Mucosa of rectum (tissue), 2 donors: ENCODE data around the gene HAT1.

Experiments
- H3K27ac ChIP-seq, 2 donors: one replicate each; pipeline ENCODE4 v1.7.0; 2013; ENCODE audit warnings: inconsistent platforms in 2 of 2, low read depth in 2 of 2, low read length in 2 of 2
- H3K27me3 ChIP-seq, 2 donors: one replicate each; pipeline ENCODE4 v1.7.0; 2013; ENCODE audit warnings: low read length in 2 of 2; ENCODE audit not compliant: control insufficient read depth in 2 of 2, insufficient read depth in 2 of 2
- H3K36me3 ChIP-seq, 2 donors: one replicate each; pipeline ENCODE4 v1.7.0; 2013; ENCODE audit warnings: low read length in 2 of 2; ENCODE audit not compliant: control insufficient read depth in 2 of 2, insufficient read depth in 2 of 2
- H3K4me1 ChIP-seq, 2 donors: one replicate each; pipeline ENCODE4 v1.7.0; 2013; ENCODE audit warnings: low read length in 2 of 2, mild to moderate bottlenecking in 1 of 2; ENCODE audit not compliant: control insufficient read depth in 2 of 2, insufficient read depth in 2 of 2
- H3K4me3 ChIP-seq, 2 donors: one replicate each; pipeline ENCODE4 v1.7.0; 2013; ENCODE audit warnings: low read length in 2 of 2
- H3K9ac ChIP-seq, 2 donors: one replicate each; pipeline ENCODE4 v1.7.0; 2013; ENCODE audit warnings: low read length in 2 of 2, low read depth in 1 of 2, mild to moderate bottlenecking in 1 of 2
- H3K9me3 ChIP-seq, 2 donors: one replicate each; pipeline ENCODE4 v1.7.0; 2013; ENCODE audit warnings: low read length in 2 of 2; ENCODE audit not compliant: control insufficient read depth in 2 of 2
- donor health status: healthy.
- donor health status: Normal muscosa, but diverticular disease.

Gene HAT1, protein sequence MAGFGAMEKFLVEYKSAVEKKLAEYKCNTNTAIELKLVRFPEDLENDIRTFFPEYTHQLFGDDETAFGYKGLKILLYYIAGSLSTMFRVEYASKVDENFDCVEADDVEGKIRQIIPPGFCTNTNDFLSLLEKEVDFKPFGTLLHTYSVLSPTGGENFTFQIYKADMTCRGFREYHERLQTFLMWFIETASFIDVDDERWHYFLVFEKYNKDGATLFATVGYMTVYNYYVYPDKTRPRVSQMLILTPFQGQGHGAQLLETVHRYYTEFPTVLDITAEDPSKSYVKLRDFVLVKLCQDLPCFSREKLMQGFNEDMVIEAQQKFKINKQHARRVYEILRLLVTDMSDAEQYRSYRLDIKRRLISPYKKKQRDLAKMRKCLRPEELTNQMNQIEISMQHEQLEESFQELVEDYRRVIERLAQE

DNA sequence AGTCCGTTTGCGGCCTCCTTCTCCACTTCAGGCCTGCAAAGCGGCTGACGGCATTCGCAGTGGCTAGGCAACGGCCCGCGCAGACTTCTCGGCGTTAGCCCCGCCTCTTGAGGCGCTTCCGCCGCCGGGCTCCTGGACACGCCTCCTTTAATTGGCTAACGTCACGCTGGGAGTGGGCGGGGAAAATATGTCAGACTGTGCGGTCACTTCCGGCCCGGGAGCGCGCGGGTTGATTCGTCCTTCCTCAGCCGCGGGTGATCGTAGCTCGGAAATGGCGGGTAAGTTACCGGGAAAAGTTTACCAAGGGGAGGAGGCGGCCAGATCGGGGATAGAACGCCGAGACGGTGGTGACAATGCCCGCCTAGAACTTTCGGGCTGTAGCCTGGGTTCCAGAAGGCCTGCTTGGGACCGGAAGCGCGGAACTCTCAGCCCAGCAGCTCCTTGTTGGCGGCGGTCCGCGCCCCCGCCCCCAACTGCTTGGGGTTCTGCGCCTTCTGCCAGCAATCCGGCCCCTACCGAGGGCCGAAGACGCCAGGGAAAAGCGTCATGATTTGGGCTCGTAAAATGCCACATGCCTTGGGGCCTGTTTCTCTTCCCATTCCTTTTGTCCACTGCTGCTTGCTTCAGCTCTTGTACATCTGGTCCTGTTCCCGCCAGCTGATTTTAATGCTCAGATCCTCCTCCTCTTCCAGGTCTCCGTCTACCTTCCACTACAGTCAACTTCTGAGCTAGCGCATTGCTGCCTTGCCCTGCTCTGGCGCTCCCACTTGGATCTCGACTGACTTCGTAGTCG is at the start of gene HAT1:
HAT1 (plus strand) TSS at position 232 of the 793 bp plus-strand sequence; CDS start at position 272, 40 bp downstream.
- Histone ChIP-seq H3K9me3 (no peaks in the 10 kb centered on the region), H3K27me3 (no peaks in the 10 kb centered on the region), H3K9ac (peak within 1 kb of the TSS; percentile 90 to 98), H3K36me3 (no peaks in the 10 kb centered on the region), H3K4me3 (peak within 1 kb of the TSS; percentile 88 to 100), H3K27ac (peak within 1 kb of the TSS; percentile 92 to 93), H3K4me1 (peaks cover 15 to 17% of the 10 kb centered on the region in 2 donors)

DNA sequence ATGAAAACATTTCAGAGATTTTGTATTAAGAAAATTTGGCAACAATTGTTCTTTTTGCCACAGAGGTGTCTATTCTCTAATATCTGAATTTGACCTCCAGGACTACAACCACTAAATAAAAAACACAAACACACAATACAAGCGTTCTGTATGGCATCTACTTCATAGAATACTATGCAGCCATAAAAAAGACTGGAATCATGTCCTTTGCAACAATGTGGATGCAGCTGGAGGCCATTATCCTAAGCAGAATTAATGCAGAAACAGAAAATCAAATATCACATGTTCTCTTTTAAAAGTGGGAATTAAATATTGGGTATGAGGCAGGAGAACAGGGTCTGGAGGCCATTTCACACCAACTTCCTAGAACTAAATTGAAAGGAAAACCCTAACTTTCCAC is 47.7 kb upstream of the HAT1 start:
- H3K27ac ChIP-seq: no peak overlapping the region
- H3K9ac ChIP-seq: no peak overlapping the region
- no peaks in the 10 kb centered on the region for H3K9me3 ChIP-seq
- peaks cover 4% of the 10 kb centered on the region in 2 donors for H3K36me3 ChIP-seq
- no peaks in the 10 kb centered on the region for H3K4me1 ChIP-seq
- H3K27me3 ChIP-seq: no peaks in the 10 kb centered on the region
- no peak overlapping the region for H3K4me3 ChIP-seq

DNA sequence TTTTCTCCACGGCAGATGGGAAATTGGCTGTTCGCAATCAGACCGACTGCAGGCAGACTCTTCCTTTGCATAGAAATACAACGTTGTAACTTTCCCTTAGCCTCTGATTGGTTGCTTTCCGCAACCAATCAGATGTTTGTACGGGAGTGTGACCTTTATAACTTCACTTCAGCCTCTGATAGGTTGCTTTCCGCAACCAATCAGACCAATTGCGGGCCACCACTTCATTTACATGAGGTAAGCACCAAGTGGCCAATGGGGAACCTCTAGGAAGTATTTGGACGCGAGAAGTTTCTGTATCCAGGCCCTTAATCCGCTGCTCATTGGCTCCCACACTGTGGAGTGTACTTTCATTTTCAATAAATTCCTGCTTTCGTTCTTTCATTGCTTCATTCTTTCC is 47.3 kb upstream of the HAT1 start:
- Histone ChIP-seq H3K36me3 (peaks cover 4% of the 10 kb centered on the region in 2 donors), H3K4me1 (no peaks in the 10 kb centered on the region), H3K27ac (no peak overlapping the region), H3K4me3 (no peak overlapping the region), H3K27me3 (no peaks in the 10 kb centered on the region), H3K9ac (no peak overlapping the region), H3K9me3 (no peaks in the 10 kb centered on the region)

DNA sequence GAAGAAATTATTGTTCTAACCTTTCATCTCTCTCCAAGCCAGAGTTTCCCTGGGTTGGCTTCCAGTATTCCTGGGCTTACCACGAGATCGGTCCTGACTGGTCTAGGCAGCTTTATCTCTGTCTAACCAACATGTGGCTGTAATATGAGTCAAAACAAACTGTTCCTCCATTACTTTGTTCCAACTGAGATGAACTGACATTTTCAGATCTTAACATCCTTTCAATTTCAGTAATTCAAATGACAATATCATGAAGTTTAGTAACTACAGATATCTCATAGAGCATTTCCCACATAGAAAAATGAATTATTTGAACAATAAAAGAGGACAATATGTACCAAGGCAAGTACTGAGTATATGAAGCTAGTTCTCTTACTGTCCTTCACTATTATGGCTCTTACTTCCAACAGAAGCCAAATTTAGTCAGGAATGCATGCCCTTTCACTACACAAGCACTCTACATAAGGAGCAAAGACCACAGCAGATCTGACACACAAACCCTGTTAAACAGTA is 43.7 kb upstream of the HAT1 start:
- H3K9me3 ChIP-seq: no peaks in the 10 kb centered on the region
- no peak overlapping the region for H3K9ac ChIP-seq
- H3K4me1 ChIP-seq: no peaks in the 10 kb centered on the region
- no peaks in the 10 kb centered on the region for H3K27me3 ChIP-seq
- H3K27ac ChIP-seq: no peak overlapping the region
- peaks cover 4% of the 10 kb centered on the region in 2 donors for H3K36me3 ChIP-seq
- H3K4me3 ChIP-seq: no peak overlapping the region

DNA sequence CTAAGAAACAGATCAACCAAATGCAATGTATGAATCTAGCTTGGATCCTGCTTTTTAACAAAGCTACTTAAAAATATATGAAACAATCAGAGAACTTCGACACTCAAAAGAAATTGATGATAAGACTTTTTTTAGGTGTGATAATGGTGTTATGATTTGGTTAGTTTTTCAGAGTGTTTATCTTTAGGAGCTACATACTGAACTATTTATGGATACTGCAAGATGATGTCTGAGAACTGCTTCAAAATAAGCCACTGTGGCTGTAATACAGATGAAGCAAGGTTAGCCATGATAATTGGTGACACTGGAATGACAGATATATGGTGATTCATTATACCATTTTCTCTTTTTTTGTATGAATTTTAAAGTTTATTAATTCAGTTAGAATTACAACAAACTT is 42.4 kb upstream of the HAT1 start:
- peaks cover 4% of the 10 kb centered on the region in 2 donors for H3K36me3 ChIP-seq
- H3K4me3 ChIP-seq: no peak overlapping the region
- H3K4me1 ChIP-seq: no peaks in the 10 kb centered on the region
- no peak overlapping the region for H3K9ac ChIP-seq
- H3K9me3 ChIP-seq: no peaks in the 10 kb centered on the region
- H3K27me3 ChIP-seq: no peaks in the 10 kb centered on the region
- H3K27ac ChIP-seq: no peak overlapping the region

DNA sequence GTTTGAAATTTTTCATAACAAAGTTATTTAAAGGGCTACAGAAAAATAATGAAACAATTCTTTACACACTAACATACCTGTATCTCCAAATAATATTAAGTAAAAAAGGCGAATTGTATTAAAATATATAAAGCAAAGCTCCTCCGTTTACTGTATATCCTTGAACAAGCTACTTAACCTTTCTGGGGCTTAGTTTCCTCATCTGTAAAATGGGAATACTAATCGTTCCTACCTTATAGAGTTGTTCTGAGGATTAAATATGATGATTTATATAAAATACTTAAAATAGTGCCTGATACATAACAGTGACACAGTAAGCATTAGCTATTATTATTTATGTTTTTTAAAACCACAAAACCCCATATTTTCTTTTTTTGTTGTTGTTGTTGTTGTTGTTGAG is 41.5 kb upstream of the HAT1 start:
- H3K4me1 ChIP-seq: no peaks in the 10 kb centered on the region

DNA sequence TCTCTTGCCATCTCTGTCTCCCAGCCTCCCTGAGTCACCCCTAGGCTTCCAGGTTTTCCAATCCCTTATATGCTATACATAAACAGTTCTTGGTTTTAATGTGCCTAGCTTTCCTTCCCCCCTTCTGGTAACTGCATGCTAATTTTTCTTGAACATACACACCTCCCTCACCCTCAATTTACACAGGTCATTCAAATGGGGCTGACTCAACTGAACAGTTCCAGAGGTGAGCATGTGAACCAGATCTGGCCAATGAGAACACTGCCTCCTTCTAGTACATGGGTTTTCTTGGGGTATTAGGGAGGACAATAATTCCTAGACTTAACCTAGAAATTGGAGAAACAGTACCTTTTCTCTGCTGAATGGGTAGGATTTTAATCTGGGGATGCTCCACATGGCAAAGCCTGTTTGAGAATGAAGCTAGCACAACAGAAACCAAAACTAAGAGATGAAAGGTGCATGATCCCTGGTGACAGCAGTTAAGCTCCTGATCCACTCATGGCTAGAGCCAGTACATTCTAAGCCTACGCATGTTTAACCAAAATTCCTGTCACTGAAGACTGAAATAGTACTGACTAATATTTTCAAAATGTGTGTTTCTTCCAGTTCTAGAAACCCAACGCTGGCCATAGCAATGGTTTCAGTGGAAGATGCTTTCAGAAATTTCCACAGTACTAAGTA is 40.0 kb upstream of the HAT1 start:
- H3K27me3 ChIP-seq: no peaks in the 10 kb centered on the region
- H3K4me3 ChIP-seq: no peak overlapping the region
- no peaks in the 10 kb centered on the region for H3K4me1 ChIP-seq
- no peaks in the 10 kb centered on the region for H3K36me3 ChIP-seq
- H3K27ac ChIP-seq: no peak overlapping the region
- no peaks in the 10 kb centered on the region for H3K9me3 ChIP-seq
- H3K9ac ChIP-seq: no peak overlapping the region

More for the DNA sequence above, 41.5 kb upstream of the HAT1 start:
- Histone ChIP-seq H3K27me3 (no peaks in the 10 kb centered on the region), H3K9ac (no peak overlapping the region), H3K36me3 (no peaks in the 10 kb centered on the region), H3K4me3 (no peak overlapping the region), H3K9me3 (no peaks in the 10 kb centered on the region), H3K27ac (no peak overlapping the region)

DNA sequence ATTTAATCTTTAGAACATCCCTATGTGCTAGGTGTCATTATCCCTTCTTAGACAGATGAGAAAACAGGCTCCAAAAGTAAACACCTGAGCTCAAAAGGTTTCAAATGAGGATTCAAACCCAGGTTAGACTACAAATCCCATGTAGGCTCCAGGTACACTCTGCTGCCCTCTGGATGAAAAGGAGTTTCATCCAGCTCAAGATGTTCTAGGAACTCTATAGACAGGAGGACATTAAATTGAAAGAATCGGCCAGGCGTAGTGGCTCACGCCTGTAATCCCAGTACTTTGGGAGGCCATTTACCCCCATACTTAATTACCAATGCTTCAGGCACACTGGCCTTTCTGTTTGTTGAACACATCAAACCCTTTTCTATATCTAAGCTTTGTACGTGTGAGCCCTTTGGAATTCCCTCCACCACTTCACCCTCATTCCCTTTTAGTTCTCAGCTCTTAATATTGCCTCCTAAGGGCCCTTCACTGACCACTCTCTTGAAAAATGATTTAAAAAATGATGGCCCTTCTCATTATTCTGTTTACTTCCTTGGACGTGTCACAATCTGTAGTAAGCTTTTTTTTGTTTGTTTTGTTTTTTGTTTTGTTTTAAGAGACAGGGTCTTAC is 38.9 kb upstream of the HAT1 start:
- no peaks in the 10 kb centered on the region for H3K27me3 ChIP-seq
- no peaks in the 10 kb centered on the region for H3K36me3 ChIP-seq
- no peaks in the 10 kb centered on the region for H3K9me3 ChIP-seq
- H3K9ac ChIP-seq: no peak overlapping the region
- H3K4me3 ChIP-seq: no peak overlapping the region
- no peaks in the 10 kb centered on the region for H3K4me1 ChIP-seq
- H3K27ac ChIP-seq: no peak overlapping the region

DNA sequence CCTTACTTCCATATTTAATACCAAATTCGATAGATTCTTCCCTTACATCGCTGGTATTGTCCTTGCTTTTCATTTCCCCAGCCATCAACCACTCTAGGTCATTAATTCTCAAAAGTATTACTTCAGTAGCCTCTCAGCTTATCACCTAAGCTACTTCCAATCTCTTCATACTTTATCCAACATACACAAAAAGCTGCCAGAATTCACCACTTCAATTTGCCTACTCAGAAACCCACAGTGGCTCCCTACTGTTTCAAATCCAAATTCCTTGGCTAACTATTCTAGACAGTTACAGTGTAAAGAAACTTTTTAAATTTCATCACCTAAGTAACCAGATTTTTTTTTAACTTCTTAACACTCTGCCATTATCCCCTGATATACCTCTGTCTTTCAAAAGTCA is 32.9 kb upstream of the HAT1 start:
- no peak overlapping the region for H3K4me3 ChIP-seq
- H3K4me1 ChIP-seq: peaks cover 5 to 9% of the 10 kb centered on the region in 2 donors
- no peaks in the 10 kb centered on the region for H3K9me3 ChIP-seq
- H3K36me3 ChIP-seq: peaks cover 0 to 4% of the 10 kb centered on the region in 2 donors
- no peak overlapping the region for H3K9ac ChIP-seq
- H3K27me3 ChIP-seq: no peaks in the 10 kb centered on the region
- H3K27ac ChIP-seq: no peak overlapping the region
